Measurements from ENCODE around the gene MEOX1. TPM values are rescaled to one million over a fixed set of nuclear protein-coding genes. Genes with fewer than 3 reads are reported as not detected.

The MEOX1 gene
- total and polyA plus RNA-seq, 2 donors (not counting 1 experiment from before 2014, with no cell fraction given), result not detected

- POLR2A ChIA-PET, result interaction anchor here (0.6 kb wide), 1 partner anchor 93 kb away, joined by 4 read pairs; no protein-coding TSS in a partner anchor
- Histone ChIP-seq H3K36me3 (replicated peaks in 1 of 2; ENCODE audit: control extremely low read depth in 1 of 2, control insufficient read depth in 1 of 2, extremely low read depth in 1 of 2, insufficient read depth in 2 of 2, low read length in 1 of 2) (no peaks in the 10 kb centered on the region), H3K4me3 (ENCODE audit: control extremely low read depth in 1 of 5, extremely low read depth in 1 of 5, insufficient read depth in 1 of 5, low read depth in 2 of 5, low read length in 4 of 5) (no peak overlapping the region), H3K4me1 (ENCODE audit: control insufficient read depth in 2 of 2, insufficient read depth in 2 of 2, low read length in 2 of 2) (peaks cover 0 to 4% of the 10 kb centered on the region in 2 donors), H3K27me3 (replicated peaks in 1 of 4; ENCODE audit: control extremely low read depth in 1 of 4, control insufficient read depth in 3 of 4, insufficient read depth in 4 of 4, low read length in 3 of 4) (peaks cover 0 to 9% (median 0%) of the 10 kb centered on the region in 4 experiments), H4K20me1 (ENCODE audit: control insufficient read depth, insufficient read depth, low read length, poor library complexity, severe bottlenecking) (no peaks in the 10 kb centered on the region), H3K9me3 (ENCODE audit: control extremely low read depth in 1 of 3, control insufficient read depth in 2 of 3, insufficient read depth in 1 of 3, low read length in 2 of 3) (no peaks in the 10 kb centered on the region), H3K27ac (ENCODE audit: low read length in 2 of 2) (no peak overlapping the region), H3K79me2 (ENCODE audit: control insufficient read depth, insufficient read depth, low read length) (no peaks in the 10 kb centered on the region), H3K9ac (ENCODE audit: low read length) (no peak overlapping the region), H2AFZ (ENCODE audit: insufficient read depth, low read depth, low read length, poor library complexity, severe bottlenecking) (no peak overlapping the region), H3K4me2 (replicated peaks; ENCODE audit: low read depth, low read length, poor library complexity, severe bottlenecking) (no peak overlapping the region)
- ATAC-seq (ENCODE audit: low read depth), result no peak
- CTCF ChIA-PET, result interaction anchor here (0.6 to 3.1 kb wide), 6 partner anchors 12 to 109 kb away, joined by 3 to 19 read pairs (median 4); no protein-coding TSS in a partner anchor
- intact Hi-C loops (cut with micrococcal nuclease), result no loop called here
- no CpG with 5 or more reads among the region's 3 CpGs for WGBS (ENCODE audit: insufficient coverage)
- Mint-ChIP-seq H3K27ac (no peak overlapping the region), H3K27me3 (peaks cover 14% of the 10 kb centered on the region), H3K9me3 (ENCODE audit: insufficient read depth) (no peaks in the 10 kb centered on the region), H3K4me1 (peaks cover 1% of the 10 kb centered on the region), H3K4me3 (no peak overlapping the region)
- DNase-seq, result no peak
- no peak for TF ChIP-seq EZH2 (IDR thresholded peaks at IDR 0.05; ENCODE audit: borderline replicate concordance, insufficient read depth, low read depth, low read length, poor library complexity, severe bottlenecking)
- no peak for TF ChIP-seq CTCF (IDR thresholded peaks at IDR 0.05)
These were observed 10.2 kb upstream of the MEOX1 start for GRCh38 chr17:43671755-43672519.
